Body of pancreas (tissue), 4 donors: ENCODE measurements around the gene CHD6. TPM values are rescaled to one million over a fixed set of nuclear protein-coding genes. Genes with fewer than 3 reads are reported as not detected.

ENCODE experiments used
- ATAC-seq: fragments of 150-250 bp; one replicate; pipeline ENCODE4 v1.9.1; 2016
- DNase-seq, 4 donors: peaks; one replicate each; pipeline ENCODE4 v3.0.0-alpha.2; 2019
- H3K27ac ChIP-seq, 4 donors: fragments of 200-600 bp; sonication (generic); 1 replicate in 3 of 4; 2 replicates in 1 of 4; pipeline versions ENCODE4 v1.5.1 to v1.6.1; 2016 to 2019; ENCODE audit warnings: mild to moderate bottlenecking in 1 of 4, mixed read lengths in 1 of 4, moderate library complexity in 1 of 4
- H3K27me3 ChIP-seq, 2 donors: fragments of 200-600 bp; sonication (generic); one replicate each; pipeline ENCODE4 v1.6.0; 2016; ENCODE audit warnings: mild to moderate bottlenecking in 1 of 2
- H3K36me3 ChIP-seq, 2 donors: fragments of 200-600 bp; sonication (generic); replicated peaks in 1 of 2; 2 replicates each; pipeline ENCODE4 v1.5.1; 2016; ENCODE audit warnings: low read depth in 2 of 2; ENCODE audit not compliant: insufficient read depth in 1 of 2
- H3K4me1 ChIP-seq: fragments of 200-600 bp; sonication (generic); one replicate; pipeline ENCODE4 v1.6.0; 2016
- H3K4me3 ChIP-seq, 2 donors: fragments of 200-600 bp; sonication (generic); 1 replicate in 1 of 2; 2 replicates in 1 of 2; pipeline ENCODE4 v1.5.1; 2016 to 2019
- H3K9me3 ChIP-seq, 3 donors: fragments of 200-600 bp; sonication (generic); 1 replicate in 2 of 3; 2 replicates in 1 of 3; pipeline ENCODE4 v1.5.1; 2016
- POLR2A ChIP-seq, 3 donors: fragments of 450-650 bp; IDR thresholded peaks; one replicate each; pipeline ENCODE4 v1.6.1; 2016; ENCODE audit warnings: antibody characterized with exemption in 3 of 3, mild to moderate bottlenecking in 2 of 3
- WGBS, 2 donors: methylation state at CpG; one replicate each; pipeline ENCODE4 v1.1.5; 2017; 5-methylcytosine and 5-hydroxymethylcytosine counted together
- intact Hi-C: fragments of 100-400 bp; cut with DNase I; formaldehyde crosslinking; loops from one replicate; pipeline ENCODE4 v1.15.1; 2023
- total RNA-seq, 2 donors: library from RNA; depleted of rRNA; stranded (reverse); fragments of >200 nt; gene quantifications; one replicate each; pipeline ENCODE4 v1.1.0, GENCODE V29; 2016
- TF ChIP-seq, protein P1 (sequence below), 7 experiments: fragments of 450-650 bp in 4 of 7; fragments of 200-600 bp in 3 of 7; sonication (generic) in 3 of 7; IDR thresholded peaks; one replicate each; pipeline ENCODE4 v1.5.1; 2016 to 2019; ENCODE audit warnings: antibody characterized with exemption in 7 of 7

The CHD6 gene
- total RNA-seq, 2 donors from 2014 or later = 21.8 to 43.5 TPM

DNA sequence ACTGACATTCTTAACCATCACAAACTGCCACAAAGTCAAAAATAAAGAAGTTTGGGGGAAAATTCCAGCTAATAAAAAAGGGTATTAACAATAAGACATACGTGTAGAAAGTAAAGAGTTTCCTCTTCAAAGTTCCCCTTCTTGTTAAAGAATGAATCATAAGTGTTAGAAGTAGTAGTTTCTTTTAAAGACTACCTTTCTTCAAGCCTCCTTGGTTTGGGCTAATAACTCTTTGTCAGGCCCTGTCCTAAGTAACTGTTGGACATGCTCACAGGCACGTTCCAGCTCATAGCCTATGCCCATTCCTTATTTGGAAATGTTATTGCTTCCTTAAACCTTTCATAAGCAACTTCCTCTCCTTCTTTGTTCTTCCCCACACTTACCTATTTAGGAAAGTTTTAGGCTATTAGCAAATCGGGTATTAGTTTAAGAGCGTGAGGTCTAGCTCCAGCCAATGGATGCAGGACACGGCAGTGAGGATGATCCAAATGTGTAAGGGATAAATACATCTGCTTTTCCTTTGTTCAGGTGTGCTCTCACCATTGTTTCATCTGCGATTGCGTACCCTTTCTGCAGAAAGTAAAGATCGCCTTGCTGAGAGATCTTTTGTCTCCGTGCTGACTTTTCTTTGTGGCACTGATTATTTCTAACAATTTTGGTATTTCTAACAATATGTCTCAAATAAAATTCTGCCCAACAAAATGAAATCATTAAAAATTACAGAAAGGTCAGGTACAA, 64.9 kb downstream of the CHD6 start:
- Histone ChIP-seq H3K27ac (peak overlapping the region in 1 of 4 donors; percentile 36), H3K4me3 (no peak overlapping the region), H3K36me3 (no peaks in the 10 kb centered on the region), H3K27me3 (no peaks in the 10 kb centered on the region), H3K9me3 (no peaks in the 10 kb centered on the region), H3K4me1 (no peaks in the 10 kb centered on the region)
- DNase-seq (no peak), ATAC-seq (no peak)
- intact Hi-C loops = no loop called here
- no peak for TF ChIP-seq POLR2A (IDR thresholded peaks at IDR 0.05)
- TF ChIP-seq, protein P1, sequence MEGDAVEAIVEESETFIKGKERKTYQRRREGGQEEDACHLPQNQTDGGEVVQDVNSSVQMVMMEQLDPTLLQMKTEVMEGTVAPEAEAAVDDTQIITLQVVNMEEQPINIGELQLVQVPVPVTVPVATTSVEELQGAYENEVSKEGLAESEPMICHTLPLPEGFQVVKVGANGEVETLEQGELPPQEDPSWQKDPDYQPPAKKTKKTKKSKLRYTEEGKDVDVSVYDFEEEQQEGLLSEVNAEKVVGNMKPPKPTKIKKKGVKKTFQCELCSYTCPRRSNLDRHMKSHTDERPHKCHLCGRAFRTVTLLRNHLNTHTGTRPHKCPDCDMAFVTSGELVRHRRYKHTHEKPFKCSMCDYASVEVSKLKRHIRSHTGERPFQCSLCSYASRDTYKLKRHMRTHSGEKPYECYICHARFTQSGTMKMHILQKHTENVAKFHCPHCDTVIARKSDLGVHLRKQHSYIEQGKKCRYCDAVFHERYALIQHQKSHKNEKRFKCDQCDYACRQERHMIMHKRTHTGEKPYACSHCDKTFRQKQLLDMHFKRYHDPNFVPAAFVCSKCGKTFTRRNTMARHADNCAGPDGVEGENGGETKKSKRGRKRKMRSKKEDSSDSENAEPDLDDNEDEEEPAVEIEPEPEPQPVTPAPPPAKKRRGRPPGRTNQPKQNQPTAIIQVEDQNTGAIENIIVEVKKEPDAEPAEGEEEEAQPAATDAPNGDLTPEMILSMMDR (IDR thresholded peaks at IDR 0.05) = no peak
- 88 to 95% methylated on average over 9 of the region's 9 CpGs for WGBS, 2 donors

DNA sequence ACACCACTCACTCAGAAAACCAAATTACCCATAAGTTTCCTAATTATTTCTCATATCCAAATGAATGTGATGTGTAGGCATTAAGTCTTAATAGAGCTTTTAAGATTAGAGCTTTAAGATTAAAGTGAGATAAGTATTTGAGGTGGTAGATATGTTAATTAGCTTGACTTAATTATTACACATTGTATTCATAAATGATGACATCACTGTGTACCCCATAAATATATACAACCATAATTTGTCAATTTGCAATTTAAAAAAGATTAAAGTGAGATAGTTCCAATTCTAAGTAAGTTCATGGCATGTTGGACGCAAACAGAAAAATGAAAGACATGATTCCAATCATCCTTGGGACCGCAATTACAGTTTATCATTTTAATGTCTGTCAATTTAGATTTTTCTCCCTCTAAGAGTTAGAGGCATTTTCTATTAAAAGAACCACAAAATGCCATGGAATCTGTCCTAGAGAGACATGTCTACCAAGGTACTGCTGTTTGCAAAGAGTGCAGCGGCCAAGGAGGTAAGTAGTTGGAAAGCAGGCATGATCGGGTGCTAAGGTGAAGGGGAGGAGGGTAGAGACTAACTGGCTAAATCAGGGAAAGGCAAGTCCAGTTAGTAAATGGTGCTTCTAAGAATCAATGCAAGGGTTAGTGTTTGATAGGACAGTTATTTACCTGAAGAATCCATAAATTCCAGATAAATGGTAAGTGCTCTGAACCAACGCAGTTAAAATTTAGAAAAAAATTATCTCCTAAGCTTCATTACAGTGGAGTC, 65.7 kb downstream of the CHD6 start:
- WGBS, 2 donors = 94 to 95% methylated on average over 5 of the region's 5 CpGs
- H3K36me3 ChIP-seq = no peaks in the 10 kb centered on the region
- no peak for DNase-seq

DNA sequence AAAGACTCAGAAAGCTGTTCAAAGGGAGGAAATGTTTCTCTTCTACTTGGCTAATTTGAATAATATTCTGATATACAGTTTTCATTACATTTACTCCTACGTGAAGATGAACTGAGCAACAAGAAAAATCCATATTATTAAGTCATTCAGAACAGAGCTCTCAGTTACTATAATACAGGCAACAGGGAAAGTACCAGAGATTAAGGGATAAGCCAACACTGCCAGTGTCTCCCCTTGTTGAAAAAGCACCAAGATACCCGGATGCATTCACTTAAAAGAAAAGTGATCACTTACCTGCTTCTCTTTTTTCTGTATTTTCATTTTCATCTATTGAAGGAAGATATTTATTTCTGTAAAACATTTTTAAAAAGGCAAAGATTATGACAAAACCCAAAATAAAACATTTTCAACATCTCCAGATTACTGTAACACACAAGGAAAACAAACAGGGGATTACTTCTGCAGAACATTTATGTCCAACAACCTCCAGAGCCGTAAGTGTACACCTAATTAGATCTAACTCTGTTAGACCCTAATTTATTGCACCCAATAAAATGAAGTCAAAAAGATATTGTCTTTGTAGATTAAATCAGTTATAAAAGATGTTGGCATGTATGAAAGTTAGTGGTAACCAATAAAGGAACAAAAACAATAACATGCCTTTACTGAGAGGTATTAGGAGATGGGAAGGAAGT, 67.0 kb downstream of the CHD6 start:
- H3K27me3 ChIP-seq = no peaks in the 10 kb centered on the region
- DNase-seq (no peak), ATAC-seq (no peak)
- TF ChIP-seq, protein P1 (IDR thresholded peaks at IDR 0.05) = no peak
- no peak for TF ChIP-seq POLR2A (IDR thresholded peaks at IDR 0.05)
- no peak overlapping the region for H3K4me3 ChIP-seq
- intact Hi-C loops = no loop called here
- H3K9me3 ChIP-seq = no peaks in the 10 kb centered on the region
- no peak overlapping the region for H3K27ac ChIP-seq
- H3K36me3 ChIP-seq = no peaks in the 10 kb centered on the region
- no peaks in the 10 kb centered on the region for H3K4me1 ChIP-seq
- 63 to 69% methylated on average over 3 of the region's 3 CpGs for WGBS, 2 donors

More for the DNA sequence above, 65.7 kb downstream of the CHD6 start:
- no peaks in the 10 kb centered on the region for H3K27me3 ChIP-seq
- no peak overlapping the region for H3K4me3 ChIP-seq
- H3K4me1 ChIP-seq = no peaks in the 10 kb centered on the region
- no peak overlapping the region for H3K27ac ChIP-seq
- H3K9me3 ChIP-seq = no peaks in the 10 kb centered on the region
- intact Hi-C loops = no loop called here
- ATAC-seq = no peak
- TF ChIP-seq POLR2A (IDR thresholded peaks at IDR 0.05) = no peak
- TF ChIP-seq, protein P1 (IDR thresholded peaks at IDR 0.05) = no peak

DNA sequence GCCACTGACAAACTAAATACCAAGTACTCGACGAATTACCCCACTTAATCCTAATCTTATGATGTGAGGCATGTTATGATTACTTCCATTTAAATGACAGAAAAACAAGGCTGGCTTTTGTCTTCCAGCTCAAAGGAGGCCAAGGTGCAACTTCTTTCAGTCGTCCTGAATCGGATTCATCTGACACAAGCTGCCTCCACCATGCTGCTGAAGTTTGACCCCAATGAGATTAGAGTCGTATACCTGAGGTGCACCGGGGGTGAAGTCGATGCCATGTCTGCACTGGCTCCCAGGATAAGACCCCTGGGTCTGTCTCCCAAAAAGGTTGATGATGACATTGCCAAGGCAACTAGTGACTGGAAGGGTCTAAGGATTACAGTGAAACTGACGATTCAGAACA, 71.0 kb downstream of the CHD6 start:
- 81 to 85% methylated on average over 8 of the region's 8 CpGs for WGBS, 2 donors

More for the DNA sequence above, 71.0 kb downstream of the CHD6 start:
- H3K9me3 ChIP-seq = no peaks in the 10 kb centered on the region
- H3K4me3 ChIP-seq = no peak overlapping the region
- intact Hi-C loops = no loop called here
- H3K27ac ChIP-seq = no peak overlapping the region
- no peaks in the 10 kb centered on the region for H3K4me1 ChIP-seq
- no peak for ATAC-seq
- DNase-seq = no peak
- TF ChIP-seq, protein P1 (IDR thresholded peaks at IDR 0.05) = no peak
- no peaks in the 10 kb centered on the region for H3K36me3 ChIP-seq
- H3K27me3 ChIP-seq = no peaks in the 10 kb centered on the region
